Loucy (cell line): ENCODE data around the gene MYBBP1A.

Source experiments
- EZH2phosphoT487 ChIP-seq: fragments of 200-600 bp; IDR thresholded peaks from 2 replicates; pipeline ENCODE4 v1.6.1; 2018; ENCODE audit warnings: antibody characterized with exemption, mild to moderate bottlenecking, moderate library complexity, borderline replicate concordance
- TF ChIP-seq, protein P1 (sequence below): fragments of 200-600 bp; sonication (generic); conservative IDR thresholded peaks from 2 replicates; pipeline ENCODE4 v1.5.1; 2014; ENCODE audit warnings: mild to moderate bottlenecking, antibody characterized with exemption, low read length

DNA sequence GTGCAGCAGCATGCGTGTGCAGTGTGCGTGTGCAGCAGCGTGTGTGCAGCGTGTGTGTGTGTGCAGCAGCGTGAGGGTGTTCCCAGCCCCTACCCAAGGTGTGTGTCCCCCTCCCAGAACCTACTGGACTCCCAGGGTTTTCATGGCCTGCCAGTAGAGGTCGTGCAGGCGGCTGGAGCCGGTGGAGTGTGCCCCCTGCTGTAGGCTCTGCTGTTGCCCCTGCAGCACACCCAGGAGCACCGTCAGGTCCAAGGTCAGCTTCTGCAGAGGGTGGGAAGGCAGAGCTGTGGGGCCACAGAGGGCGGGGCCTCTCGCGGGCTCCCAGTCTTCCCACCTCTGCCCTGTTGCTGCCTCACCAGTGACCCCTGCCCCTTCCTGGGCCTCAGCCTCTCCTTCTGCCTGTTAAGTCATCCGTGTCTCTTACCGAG, 14.9 kb downstream of the MYBBP1A start:
- TF ChIP-seq, protein P1, sequence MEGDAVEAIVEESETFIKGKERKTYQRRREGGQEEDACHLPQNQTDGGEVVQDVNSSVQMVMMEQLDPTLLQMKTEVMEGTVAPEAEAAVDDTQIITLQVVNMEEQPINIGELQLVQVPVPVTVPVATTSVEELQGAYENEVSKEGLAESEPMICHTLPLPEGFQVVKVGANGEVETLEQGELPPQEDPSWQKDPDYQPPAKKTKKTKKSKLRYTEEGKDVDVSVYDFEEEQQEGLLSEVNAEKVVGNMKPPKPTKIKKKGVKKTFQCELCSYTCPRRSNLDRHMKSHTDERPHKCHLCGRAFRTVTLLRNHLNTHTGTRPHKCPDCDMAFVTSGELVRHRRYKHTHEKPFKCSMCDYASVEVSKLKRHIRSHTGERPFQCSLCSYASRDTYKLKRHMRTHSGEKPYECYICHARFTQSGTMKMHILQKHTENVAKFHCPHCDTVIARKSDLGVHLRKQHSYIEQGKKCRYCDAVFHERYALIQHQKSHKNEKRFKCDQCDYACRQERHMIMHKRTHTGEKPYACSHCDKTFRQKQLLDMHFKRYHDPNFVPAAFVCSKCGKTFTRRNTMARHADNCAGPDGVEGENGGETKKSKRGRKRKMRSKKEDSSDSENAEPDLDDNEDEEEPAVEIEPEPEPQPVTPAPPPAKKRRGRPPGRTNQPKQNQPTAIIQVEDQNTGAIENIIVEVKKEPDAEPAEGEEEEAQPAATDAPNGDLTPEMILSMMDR, result peak; percentile 44
- TF ChIP-seq EZH2phosphoT487, result no peak
